Activated T-cell treated with anti-CD3 and anti-CD28 coated beads, Interleukin-2, amount 50 U/mL, for 24 hours (primary cell): ENCODE measurements around the gene DENND1A.

Experiments
- DNase-seq: peaks from one replicate; pipeline ENCODE4 v3.0.0-alpha.2; 2020
- H3K27ac Mint-ChIP-seq: 2 replicates; pipeline ENCODE4 v1.8.0; 2020; ENCODE audit warnings: mild to moderate bottlenecking, mixed read lengths
- H3K27me3 Mint-ChIP-seq: 2 replicates; pipeline ENCODE4 v1.8.0; 2020; ENCODE audit warnings: mixed read lengths
- H3K36me3 Mint-ChIP-seq: 2 replicates; pipeline ENCODE4 v1.8.0; 2020; ENCODE audit warnings: low read depth, mixed read lengths
- H3K4me1 Mint-ChIP-seq: 2 replicates; pipeline ENCODE4 v1.8.0; 2020; ENCODE audit warnings: low read depth, mixed read lengths
- H3K4me3 Mint-ChIP-seq: 2 replicates; pipeline ENCODE4 v1.8.0; 2020; ENCODE audit warnings: mild to moderate bottlenecking, moderate library complexity, mixed read lengths
- H3K9me3 Mint-ChIP-seq: 2 replicates; pipeline ENCODE4 v1.8.0; 2020; ENCODE audit warnings: mixed read lengths

The DENND1A gene

GRCh38 chr9:123723135-123723875, 206.6 kb downstream of the DENND1A start:
- H3K9me3 Mint-ChIP-seq = peaks cover 33% of the 10 kb centered on the region
- H3K4me1 Mint-ChIP-seq = peaks cover 3% of the 10 kb centered on the region
- H3K36me3 Mint-ChIP-seq = peaks cover 59% of the 10 kb centered on the region
- H3K27me3 Mint-ChIP-seq = no peaks in the 10 kb centered on the region
- H3K4me3 Mint-ChIP-seq = no peak overlapping the region
- no peak for DNase-seq
- no peak overlapping the region for H3K27ac Mint-ChIP-seq

- H3K27me3 Mint-ChIP-seq = no peaks in the 10 kb centered on the region
- H3K9me3 Mint-ChIP-seq = peaks cover 33% of the 10 kb centered on the region
- no peak overlapping the region for H3K27ac Mint-ChIP-seq
- H3K4me1 Mint-ChIP-seq = peaks cover 6% of the 10 kb centered on the region
- H3K36me3 Mint-ChIP-seq = peaks cover 59% of the 10 kb centered on the region
- no peak overlapping the region for H3K4me3 Mint-ChIP-seq
- DNase-seq = no peak
Measured at GRCh38 chr9:123722378-123722777, 207.5 kb downstream of the DENND1A start.

- H3K36me3 Mint-ChIP-seq = peaks cover 38% of the 10 kb centered on the region
- no peak for DNase-seq
- H3K4me1 Mint-ChIP-seq = peaks cover 10% of the 10 kb centered on the region
- no peaks in the 10 kb centered on the region for H3K27me3 Mint-ChIP-seq
- peaks cover 24% of the 10 kb centered on the region for H3K9me3 Mint-ChIP-seq
- no peak overlapping the region for H3K4me3 Mint-ChIP-seq
- H3K27ac Mint-ChIP-seq = no peak overlapping the region
Measured at GRCh38 chr9:123718188-123718587, 211.7 kb downstream of the DENND1A start.

- Mint-ChIP-seq H3K4me1 (peaks cover 10% of the 10 kb centered on the region), H3K27ac (no peak overlapping the region), H3K27me3 (no peaks in the 10 kb centered on the region), H3K4me3 (no peak overlapping the region), H3K9me3 (peaks cover 18% of the 10 kb centered on the region), H3K36me3 (peaks cover 33% of the 10 kb centered on the region)
- no peak for DNase-seq
Measured at GRCh38 chr9:123717581-123718175, 212.2 kb downstream of the DENND1A start.

GRCh38 chr9:123716339-123716945, 213.5 kb downstream of the DENND1A start:
- H3K36me3 Mint-ChIP-seq = peaks cover 22% of the 10 kb centered on the region
- H3K4me3 Mint-ChIP-seq = no peak overlapping the region
- H3K9me3 Mint-ChIP-seq = peaks cover 7% of the 10 kb centered on the region
- peaks cover 10% of the 10 kb centered on the region for H3K4me1 Mint-ChIP-seq
- no peak overlapping the region for H3K27ac Mint-ChIP-seq
- no peaks in the 10 kb centered on the region for H3K27me3 Mint-ChIP-seq
- DNase-seq = no peak

GRCh38 chr9:123715258-123715657, 214.7 kb downstream of the DENND1A start:
- Mint-ChIP-seq H3K27me3 (no peaks in the 10 kb centered on the region), H3K27ac (no peak overlapping the region)

GRCh38 chr9:123713282-123713681, 216.6 kb downstream of the DENND1A start:
- H3K4me3 Mint-ChIP-seq = no peak overlapping the region

More at GRCh38 chr9:123715258-123715657, 214.7 kb downstream of the DENND1A start:
- Mint-ChIP-seq H3K36me3 (peaks cover 12% of the 10 kb centered on the region), H3K4me3 (no peak overlapping the region), H3K9me3 (peaks cover 5% of the 10 kb centered on the region), H3K4me1 (peaks cover 10% of the 10 kb centered on the region)
- DNase-seq = no peak

GRCh38 chr9:123712399-123712798, 217.5 kb downstream of the DENND1A start:
- Mint-ChIP-seq H3K4me3 (no peak overlapping the region), H3K9me3 (peaks cover 4% of the 10 kb centered on the region), H3K27me3 (no peaks in the 10 kb centered on the region), H3K27ac (no peak overlapping the region), H3K36me3 (peaks cover 3% of the 10 kb centered on the region), H3K4me1 (peaks cover 5% of the 10 kb centered on the region)
- no peak for DNase-seq

More at GRCh38 chr9:123713282-123713681, 216.6 kb downstream of the DENND1A start:
- Mint-ChIP-seq H3K36me3 (no peaks in the 10 kb centered on the region), H3K27ac (no peak overlapping the region), H3K9me3 (no peaks in the 10 kb centered on the region), H3K4me1 (peaks cover 8% of the 10 kb centered on the region), H3K27me3 (no peaks in the 10 kb centered on the region)
- no peak for DNase-seq

- Mint-ChIP-seq H3K9me3 (peaks cover 13% of the 10 kb centered on the region), H3K27me3 (no peaks in the 10 kb centered on the region), H3K4me1 (peaks cover 2% of the 10 kb centered on the region), H3K4me3 (no peak overlapping the region), H3K27ac (no peak overlapping the region), H3K36me3 (peaks cover 14% of the 10 kb centered on the region)
- DNase-seq = no peak
Measured at GRCh38 chr9:123710299-123710698, 219.6 kb downstream of the DENND1A start.

- Mint-ChIP-seq H3K36me3 (peaks cover 48% of the 10 kb centered on the region), H3K4me3 (no peak overlapping the region), H3K27me3 (no peaks in the 10 kb centered on the region), H3K9me3 (peaks cover 24% of the 10 kb centered on the region), H3K4me1 (no peaks in the 10 kb centered on the region), H3K27ac (no peak overlapping the region)
- DNase-seq = no peak
Measured at GRCh38 chr9:123702483-123702882, 227.4 kb downstream of the DENND1A start.

GRCh38 chr9:123697686-123698085, 232.2 kb downstream of the DENND1A start:
- Mint-ChIP-seq H3K27ac (no peak overlapping the region), H3K4me3 (no peak overlapping the region), H3K4me1 (peaks cover 2% of the 10 kb centered on the region), H3K36me3 (peaks cover 20% of the 10 kb centered on the region), H3K27me3 (no peaks in the 10 kb centered on the region), H3K9me3 (no peaks in the 10 kb centered on the region)
- DNase-seq = no peak

- peaks cover 10% of the 10 kb centered on the region for H3K36me3 Mint-ChIP-seq
- H3K4me1 Mint-ChIP-seq = peaks cover 2% of the 10 kb centered on the region
- no peak overlapping the region for H3K4me3 Mint-ChIP-seq
- H3K27me3 Mint-ChIP-seq = no peaks in the 10 kb centered on the region
- no peaks in the 10 kb centered on the region for H3K9me3 Mint-ChIP-seq
- H3K27ac Mint-ChIP-seq = no peak overlapping the region
- DNase-seq = no peak
Measured at GRCh38 chr9:123696476-123696875, 233.4 kb downstream of the DENND1A start.

- H3K9me3 Mint-ChIP-seq = no peaks in the 10 kb centered on the region
Measured at GRCh38 chr9:123695386-123695785, 234.5 kb downstream of the DENND1A start.

GRCh38 chr9:123691765-123692303, 238.1 kb downstream of the DENND1A start:
- no peak for DNase-seq
- peaks cover 5% of the 10 kb centered on the region for H3K36me3 Mint-ChIP-seq
- no peaks in the 10 kb centered on the region for H3K27me3 Mint-ChIP-seq
- H3K4me3 Mint-ChIP-seq = no peak overlapping the region
- H3K27ac Mint-ChIP-seq = no peak overlapping the region
- no peaks in the 10 kb centered on the region for H3K9me3 Mint-ChIP-seq
- H3K4me1 Mint-ChIP-seq = peaks cover 17% of the 10 kb centered on the region

More at GRCh38 chr9:123695386-123695785, 234.5 kb downstream of the DENND1A start:
- Mint-ChIP-seq H3K27ac (no peak overlapping the region), H3K27me3 (no peaks in the 10 kb centered on the region), H3K4me3 (no peak overlapping the region), H3K4me1 (peaks cover 2% of the 10 kb centered on the region), H3K36me3 (peaks cover 7% of the 10 kb centered on the region)
- DNase-seq = no peak
